NCI-H345 treated with DMSO at 0.1 percent for 48 hours (cell line): ENCODE results near the gene CACNA1D.

Source experiments
- DNase-seq: peaks from one replicate; lab custom pipeline; 2025; ENCODE audit not compliant: unreplicated experiment; lab: John Stamatoyannopoulos, UW

CACNA1D gene

GRCh38 chr3:53680028-53680427, 185.6 kb downstream of the CACNA1D start:
- no peak for DNase-seq

GRCh38 chr3:53682807-53683206, 188.4 kb downstream of the CACNA1D start:
- no peak for DNase-seq

DNA sequence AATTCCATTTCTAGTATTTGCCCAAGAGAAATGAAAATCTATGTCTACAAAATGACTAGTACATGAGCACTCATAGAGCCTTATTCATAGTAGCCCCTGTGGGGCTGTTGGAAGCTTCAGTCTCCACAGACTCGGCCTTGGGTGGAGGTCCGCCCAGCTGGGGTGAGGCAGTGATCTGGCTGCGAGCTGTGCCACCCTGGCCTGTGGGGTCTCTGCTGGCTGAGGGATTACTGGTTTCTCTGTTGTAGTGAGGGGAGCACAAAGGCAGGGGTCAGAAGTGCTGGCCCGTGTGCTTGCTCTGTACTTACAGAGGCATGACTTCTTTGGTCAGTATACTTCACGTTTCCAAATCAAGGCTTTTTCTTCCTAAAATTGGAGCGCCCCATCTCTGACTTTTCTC, 193.7 kb downstream of the CACNA1D start:
- no peak for DNase-seq

DNA sequence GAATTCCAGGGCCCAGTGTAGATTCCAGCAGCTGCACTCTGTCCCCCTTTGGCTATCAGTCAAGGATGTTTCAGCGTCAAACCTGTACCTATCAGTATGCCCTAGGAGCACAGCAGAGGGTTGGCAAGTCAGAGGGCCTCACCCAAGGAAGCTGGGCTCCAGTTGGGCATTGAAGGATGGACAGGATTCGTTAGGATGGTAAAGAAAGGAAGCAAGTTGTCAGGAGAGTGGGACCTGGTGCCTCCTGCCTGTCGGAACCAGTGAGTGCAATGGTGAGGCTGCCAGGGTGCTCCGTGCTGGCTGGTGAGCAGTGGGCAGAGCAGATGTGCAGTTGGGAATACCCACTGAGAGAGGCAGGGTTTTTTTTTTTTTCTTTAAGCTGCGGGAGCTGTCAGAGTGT, 194.6 kb downstream of the CACNA1D start:
- DNase-seq, result no peak

DNA sequence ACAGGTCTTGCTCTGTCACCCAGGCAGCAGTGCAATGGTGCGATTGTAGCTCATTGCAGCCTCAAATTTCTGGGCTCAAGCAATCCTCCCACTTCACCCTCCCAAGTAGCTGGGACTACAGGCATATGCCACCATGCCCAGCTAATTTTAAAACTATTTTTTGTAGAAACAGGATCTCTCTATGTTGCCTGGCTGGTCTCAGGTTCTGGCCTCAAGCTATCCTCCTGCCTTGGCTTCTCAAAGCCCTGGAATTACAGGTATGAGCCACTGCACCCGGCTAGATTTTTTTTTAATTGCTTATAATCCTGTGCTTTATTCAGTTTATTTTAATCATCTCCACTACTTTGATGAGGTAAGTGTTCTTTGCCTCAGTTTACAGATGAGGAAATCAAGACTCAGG, 195.3 kb downstream of the CACNA1D start:
- DNase-seq, result no peak

DNA sequence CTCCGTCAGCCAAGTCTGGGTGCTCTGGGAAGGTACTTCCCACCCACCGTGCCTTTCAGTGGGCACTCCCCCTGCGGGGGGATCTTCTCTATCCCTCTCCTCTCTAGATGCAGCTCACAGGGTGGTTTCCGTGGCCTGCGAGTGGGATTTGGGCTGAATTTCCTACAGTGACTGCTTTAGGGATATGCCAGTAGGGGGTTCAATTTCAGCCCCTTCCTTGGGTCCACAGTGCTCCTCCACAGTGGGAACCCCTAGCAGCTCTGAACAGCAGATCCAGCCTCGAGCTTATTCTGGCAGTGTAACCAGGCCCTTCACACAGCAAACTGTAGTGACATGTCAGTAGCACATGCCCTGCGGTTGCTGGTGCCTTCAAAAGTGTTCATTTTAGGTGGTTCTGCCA, 196.1 kb downstream of the CACNA1D start:
- no peak for DNase-seq

DNA sequence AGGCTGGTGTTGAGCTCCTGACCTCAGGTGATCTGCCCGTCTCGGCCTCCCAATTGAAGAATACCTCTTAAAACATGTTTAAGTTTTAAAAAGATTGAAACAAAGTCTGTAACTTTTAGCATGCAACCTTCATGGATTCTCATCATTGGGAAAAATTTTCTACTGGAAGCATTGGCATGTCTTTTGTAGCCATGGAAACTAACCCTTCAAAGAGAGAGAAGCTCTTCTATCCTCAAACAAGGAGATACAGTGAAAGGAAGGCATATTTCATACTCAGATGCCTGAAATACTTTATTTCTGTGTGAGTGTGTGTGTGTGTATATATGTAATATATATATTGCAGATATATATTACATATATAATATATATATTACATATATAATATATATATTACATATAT, 196.9 kb downstream of the CACNA1D start:
- no peak for DNase-seq

- DNase-seq, result no peak
Observed at GRCh38 chr3:53691885-53692284, 197.5 kb downstream of the CACNA1D start.

DNA sequence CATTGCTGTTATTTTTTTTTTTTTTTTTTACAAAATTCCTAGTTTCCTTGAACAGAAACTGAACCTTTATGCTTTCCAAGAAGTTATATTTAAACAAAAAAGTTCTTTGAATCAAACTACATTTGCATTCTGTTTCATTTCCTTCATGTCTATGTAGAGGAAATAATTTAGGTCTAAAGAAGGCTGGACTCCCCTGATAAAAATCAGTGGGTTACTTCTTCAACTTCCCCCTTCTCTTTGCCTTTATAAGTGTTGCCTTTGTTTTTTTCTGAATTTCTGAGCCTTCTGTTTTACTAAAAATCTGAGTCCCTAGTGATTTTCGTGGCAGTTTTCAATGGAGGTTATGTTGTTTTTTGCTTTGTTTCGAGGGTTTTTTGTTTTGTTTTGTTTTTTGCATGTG, 199.0 kb downstream of the CACNA1D start:
- DNase-seq, result no peak

DNA sequence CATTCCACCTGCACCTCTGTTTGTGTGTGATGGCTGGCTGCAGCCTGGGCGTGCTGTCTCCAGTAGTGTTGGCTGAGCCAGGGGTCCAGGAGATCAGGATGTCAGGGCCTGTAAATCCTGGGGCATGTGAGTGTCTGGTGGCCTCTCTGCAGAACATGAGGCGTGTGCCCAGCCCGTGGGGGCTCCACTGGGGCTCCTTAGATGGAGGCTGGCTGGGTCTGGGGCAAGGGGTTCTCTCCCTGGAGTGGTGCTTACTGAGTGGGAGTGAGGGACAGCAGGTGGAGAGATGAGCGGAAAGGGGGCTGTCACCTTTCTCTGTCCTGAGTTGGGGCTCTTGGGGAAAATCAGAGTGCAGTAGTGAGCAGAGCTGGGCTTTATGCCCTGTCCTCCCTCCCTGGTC, 199.6 kb downstream of the CACNA1D start:
- no peak for DNase-seq

DNA sequence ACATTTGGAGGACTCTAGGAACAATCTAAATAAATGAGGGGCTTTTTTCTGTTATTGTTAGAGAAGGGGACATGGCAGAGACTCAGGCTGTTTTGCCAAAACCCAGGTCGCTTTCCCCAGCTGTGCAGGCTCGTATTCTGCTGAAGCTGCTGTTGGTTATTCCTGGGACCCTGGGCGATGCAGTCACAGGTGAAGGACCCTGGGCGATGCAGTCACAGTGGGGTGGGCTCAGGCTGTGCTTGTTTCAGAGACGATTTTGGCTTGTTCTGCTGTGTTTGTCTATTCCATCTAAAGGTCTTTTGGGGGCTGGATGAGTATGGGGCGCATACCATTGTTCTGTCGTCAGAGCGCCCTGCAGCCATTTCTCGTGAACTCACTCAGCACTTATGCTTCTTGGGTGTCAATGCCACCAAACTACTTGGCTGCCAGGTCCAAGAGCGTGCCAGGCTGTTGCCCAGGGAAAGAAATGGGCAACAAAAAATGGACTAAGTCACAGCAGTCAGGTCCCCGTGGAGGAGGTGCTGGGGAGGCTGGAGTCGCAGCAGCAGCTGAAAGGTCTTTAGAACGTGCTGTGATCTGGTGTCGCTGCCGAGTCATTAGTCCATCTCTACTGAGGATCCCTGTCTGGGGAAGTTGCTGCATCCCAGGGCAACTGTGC, 200.4 kb downstream of the CACNA1D start:
- no peak for DNase-seq

- no peak for DNase-seq
Observed at GRCh38 chr3:53695324-53695690, 200.9 kb downstream of the CACNA1D start.

- no peak for DNase-seq
Observed at GRCh38 chr3:53696401-53697172, 202.2 kb downstream of the CACNA1D start.

DNA sequence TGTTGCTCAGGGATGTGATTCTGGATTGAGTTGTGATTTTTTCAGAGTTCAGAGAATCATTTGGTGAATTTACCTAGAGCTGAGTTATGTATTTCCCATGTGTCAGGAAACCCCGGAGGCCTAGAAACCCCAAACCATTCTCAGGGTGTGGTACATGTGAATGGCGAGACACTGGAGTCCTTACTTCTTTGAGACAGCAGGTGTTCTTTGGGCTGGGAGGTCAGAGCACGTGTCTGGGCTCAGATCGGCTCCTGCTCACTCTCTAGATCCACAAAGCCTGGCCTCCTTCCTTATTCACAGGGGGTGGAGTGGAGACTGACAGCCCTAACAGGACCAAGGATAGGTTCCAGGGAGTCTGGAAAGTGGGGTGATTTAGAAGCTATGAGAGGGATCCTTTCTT, 206.0 kb downstream of the CACNA1D start:
- no peak for DNase-seq

GRCh38 chr3:53702776-53703530, 208.5 kb downstream of the CACNA1D start:
- no peak for DNase-seq

GRCh38 chr3:53703630-53704362, 209.4 kb downstream of the CACNA1D start:
- no peak for DNase-seq

GRCh38 chr3:53704363-53704725, 209.9 kb downstream of the CACNA1D start:
- no peak for DNase-seq

DNA sequence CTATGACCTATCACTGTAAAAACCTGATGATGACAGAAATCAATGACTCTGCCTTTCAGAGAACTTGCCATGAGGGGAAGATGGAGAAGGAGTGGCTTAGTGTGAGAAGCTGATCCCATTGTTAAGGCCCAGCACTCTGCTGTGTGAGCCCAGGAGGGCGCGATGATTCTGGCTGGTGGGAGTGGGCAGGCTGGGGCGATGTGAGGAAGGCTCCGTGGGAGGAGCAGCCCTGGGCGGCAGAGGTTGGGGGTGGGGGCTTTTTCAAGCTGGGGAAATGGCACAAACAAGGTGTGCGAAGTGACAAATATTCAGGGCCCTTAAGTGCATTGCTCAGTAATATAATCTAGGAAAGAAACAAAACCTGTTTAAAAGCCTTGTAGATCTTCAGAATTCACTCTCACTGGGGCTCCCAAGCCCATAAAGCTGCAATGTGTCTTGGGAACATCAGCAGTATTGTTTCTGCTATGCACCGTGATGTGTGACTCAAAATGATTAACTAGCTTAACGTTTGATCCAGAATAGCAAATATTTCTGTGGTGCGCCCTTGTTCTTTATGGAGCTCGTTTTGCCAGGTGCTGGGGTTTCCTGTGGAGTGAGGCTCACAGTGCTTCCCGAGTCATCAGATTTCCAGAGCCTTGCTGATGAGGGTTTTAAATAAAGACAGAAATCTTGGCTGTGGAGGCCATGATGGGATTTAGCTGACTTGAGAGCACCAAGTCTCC, 210.8 kb downstream of the CACNA1D start:
- no peak for DNase-seq

- DNase-seq, result no peak
Observed at GRCh38 chr3:53705774-53706173, 211.4 kb downstream of the CACNA1D start.

GRCh38 chr3:53707222-53707621, 212.8 kb downstream of the CACNA1D start:
- no peak for DNase-seq
